Panc1 (cell line): ENCODE results near the gene ARHGEF3.

Experiments used
- CTCF ChIP-seq: fragments of 450-650 bp; IDR thresholded peaks from 2 replicates; pipeline ENCODE4 v1.5.1; 2017; ENCODE audit warnings: mild to moderate bottlenecking
- POLR2AphosphoS5 ChIP-seq: IDR thresholded peaks from 2 replicates; pipeline ENCODE4 v1.6.1; 2012; ENCODE audit warnings: mild to moderate bottlenecking, low read depth, low read length, moderate library complexity
- REST ChIP-seq, 2 experiments: IDR thresholded peaks; 2 replicates each; pipeline ENCODE4 v1.6.1; 2011 to 2012; ENCODE audit warnings: low read depth in 2 of 2, control low read depth in 1 of 2, low read length in 1 of 2, mild to moderate bottlenecking in 1 of 2, moderate library complexity in 1 of 2; ENCODE audit not compliant: insufficient read depth in 1 of 2
- SIN3A ChIP-seq: IDR thresholded peaks from 2 replicates; pipeline ENCODE4 v1.6.1; 2012; ENCODE audit warnings: low read depth, mild to moderate bottlenecking, low read length, moderate library complexity, borderline replicate concordance; ENCODE audit not compliant: insufficient read depth
- TCF7L2 ChIP-seq: IDR thresholded peaks from 2 replicates; pipeline ENCODE4 v1.6.1; 2011; ENCODE audit warnings: mild to moderate bottlenecking, low read depth, low read length, inconsistent platforms

DNA sequence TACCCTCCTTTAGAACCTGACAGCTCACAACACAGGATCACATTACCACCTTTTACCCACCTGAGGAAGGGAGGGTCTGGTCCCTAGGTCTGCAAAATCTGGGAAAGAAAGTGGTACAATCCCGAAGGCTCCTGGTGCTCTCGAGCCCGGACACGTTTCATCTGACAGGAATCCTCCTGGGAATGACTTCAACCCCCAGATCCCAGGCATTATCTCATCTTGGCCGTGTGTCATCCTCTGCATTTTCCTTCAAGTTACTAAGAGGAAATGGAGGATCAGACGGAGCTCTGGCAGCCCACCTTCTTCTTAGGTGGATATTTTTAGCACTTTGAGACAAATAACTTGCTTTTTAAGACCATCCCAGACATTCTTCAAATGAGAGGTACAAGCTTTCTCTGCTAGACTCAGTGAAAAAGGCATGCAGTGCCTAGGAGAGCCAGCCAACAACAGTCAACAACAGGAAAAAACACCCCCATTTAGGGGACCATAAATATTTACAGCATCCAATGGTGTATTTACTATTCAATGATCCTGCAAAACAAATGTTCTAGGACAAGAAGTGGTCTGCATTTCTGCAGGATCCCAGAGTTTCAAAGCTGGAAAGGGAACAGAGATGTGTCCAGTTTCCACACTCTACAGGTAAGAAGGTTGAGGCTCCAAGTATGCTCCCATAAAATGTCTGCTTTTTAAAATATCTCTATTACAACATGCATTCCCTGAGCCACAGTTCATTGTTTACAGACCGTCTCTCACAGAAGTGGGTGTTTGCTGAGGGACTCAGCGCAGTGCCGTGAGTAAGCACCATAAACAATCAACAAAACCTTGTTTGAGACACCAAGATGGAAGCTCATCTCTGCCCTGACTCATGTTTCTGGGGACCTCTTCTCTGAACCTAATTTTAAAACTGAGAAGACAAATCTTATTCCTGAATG, 38.3 kb upstream of the ARHGEF3 start:
- TF ChIP-seq CTCF = no peak
- TF ChIP-seq TCF7L2 = no peak
- TF ChIP-seq POLR2AphosphoS5 = no peak
- no peak for TF ChIP-seq SIN3A
- no peak for TF ChIP-seq REST (IDR thresholded peaks at IDR 0.05; ENCODE audit: insufficient read depth in 1 of 2, low read depth in 2 of 2, low read length in 1 of 2)
